22Rv1 (cell line): ENCODE results near the gene ORC6.

Experiments
- ZFX ChIP-seq: fragments of 450-650 bp; IDR thresholded peaks from 2 replicates; pipeline ENCODE4 v1.6.1; 2017; ENCODE audit warnings: antibody characterized with exemption, borderline replicate concordance
- TF ChIP-seq, protein P1 (sequence below): fragments of 450-650 bp; IDR thresholded peaks from 2 replicates; pipeline ENCODE4 v1.5.1; 2017; ENCODE audit warnings: mild to moderate bottlenecking

DNA sequence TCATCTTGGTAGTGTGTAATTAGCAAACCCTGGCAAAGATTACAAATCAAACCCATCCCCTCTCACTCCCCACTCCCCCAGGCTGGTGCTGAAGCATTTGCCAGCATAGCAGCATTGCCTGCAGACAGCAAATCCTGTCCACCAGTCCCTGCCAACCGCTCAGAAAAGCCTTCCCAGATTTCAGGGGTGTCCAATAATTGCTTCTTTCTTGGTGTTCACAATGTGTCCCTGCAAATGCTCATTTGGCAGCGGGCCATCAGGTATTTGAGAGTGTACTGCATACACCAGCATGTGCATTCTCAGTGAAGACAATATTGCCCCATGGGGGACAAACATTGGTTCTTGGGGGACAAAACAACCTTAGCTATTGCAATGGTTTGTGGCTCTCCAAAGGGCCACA, 28.2 kb downstream of the ORC6 start:
- TF ChIP-seq ZFX: no peak
- TF ChIP-seq, protein P1, sequence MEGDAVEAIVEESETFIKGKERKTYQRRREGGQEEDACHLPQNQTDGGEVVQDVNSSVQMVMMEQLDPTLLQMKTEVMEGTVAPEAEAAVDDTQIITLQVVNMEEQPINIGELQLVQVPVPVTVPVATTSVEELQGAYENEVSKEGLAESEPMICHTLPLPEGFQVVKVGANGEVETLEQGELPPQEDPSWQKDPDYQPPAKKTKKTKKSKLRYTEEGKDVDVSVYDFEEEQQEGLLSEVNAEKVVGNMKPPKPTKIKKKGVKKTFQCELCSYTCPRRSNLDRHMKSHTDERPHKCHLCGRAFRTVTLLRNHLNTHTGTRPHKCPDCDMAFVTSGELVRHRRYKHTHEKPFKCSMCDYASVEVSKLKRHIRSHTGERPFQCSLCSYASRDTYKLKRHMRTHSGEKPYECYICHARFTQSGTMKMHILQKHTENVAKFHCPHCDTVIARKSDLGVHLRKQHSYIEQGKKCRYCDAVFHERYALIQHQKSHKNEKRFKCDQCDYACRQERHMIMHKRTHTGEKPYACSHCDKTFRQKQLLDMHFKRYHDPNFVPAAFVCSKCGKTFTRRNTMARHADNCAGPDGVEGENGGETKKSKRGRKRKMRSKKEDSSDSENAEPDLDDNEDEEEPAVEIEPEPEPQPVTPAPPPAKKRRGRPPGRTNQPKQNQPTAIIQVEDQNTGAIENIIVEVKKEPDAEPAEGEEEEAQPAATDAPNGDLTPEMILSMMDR: no peak
